SKM-1 treated with dmso at 0.1 percent for 144 hours (cell line): Measurements from ENCODE around the gene DENND1A.

Experiments used
- DNase-seq: peaks from one replicate; lab custom pipeline; 2025; ENCODE audit not compliant: unreplicated experiment; lab: John Stamatoyannopoulos, UW

Gene DENND1A

DNA sequence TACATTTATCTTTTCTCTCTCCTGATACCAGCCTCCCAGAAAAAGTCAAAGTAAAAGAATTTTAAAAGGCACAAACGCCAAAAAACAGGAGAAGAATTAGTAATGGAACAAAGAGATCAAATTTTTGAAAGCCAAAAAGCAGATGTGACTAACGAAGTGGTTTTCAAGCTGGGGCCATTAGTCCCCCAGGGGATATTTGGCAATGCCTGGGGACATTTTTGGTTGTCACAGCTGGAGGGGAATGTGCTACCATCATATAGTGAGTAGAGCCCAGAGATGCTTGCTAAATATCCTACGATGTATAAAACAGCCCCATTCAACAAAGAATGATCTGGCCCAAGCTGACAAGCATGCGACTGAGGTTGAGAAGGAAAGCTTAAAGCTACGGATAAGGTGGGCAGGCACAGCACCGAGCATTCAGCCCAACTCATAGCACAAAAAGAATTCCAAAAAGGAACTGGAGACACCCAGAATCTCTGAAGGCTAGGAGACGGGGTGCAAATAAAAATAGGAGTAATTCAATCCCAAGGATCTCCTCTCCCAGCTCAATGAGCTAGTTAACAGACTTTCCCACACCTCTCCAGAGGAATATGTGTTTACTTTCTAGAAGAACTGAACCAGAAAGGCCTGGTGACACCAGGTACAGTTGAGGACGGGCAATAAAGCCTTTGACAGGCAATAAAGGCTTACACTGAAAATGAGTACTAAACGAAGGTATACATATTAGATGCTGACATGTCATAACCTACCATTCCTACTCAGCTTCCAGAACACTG lies 269.0 kb downstream of the DENND1A start:
- no peak for DNase-seq

DNA sequence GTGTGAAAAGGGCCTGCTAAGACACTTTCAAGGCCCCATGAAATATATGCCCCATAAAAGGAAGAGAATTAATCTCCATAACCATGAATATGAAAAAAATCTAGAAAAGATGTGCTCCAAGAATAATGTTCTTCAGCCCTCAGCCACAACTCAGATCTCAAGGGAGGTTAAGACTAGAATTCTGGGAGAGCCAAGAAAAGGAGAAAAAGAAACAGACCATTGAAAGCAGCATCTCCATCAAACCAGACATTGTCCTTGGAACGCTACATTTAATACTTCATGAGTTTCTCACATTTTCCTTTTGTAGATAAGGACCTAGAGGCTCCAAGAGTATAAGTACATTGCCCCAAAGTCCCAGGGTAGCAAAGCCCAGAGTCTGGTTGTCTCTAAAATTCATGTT lies 270.6 kb downstream of the DENND1A start:
- DNase-seq, result no peak

DNA sequence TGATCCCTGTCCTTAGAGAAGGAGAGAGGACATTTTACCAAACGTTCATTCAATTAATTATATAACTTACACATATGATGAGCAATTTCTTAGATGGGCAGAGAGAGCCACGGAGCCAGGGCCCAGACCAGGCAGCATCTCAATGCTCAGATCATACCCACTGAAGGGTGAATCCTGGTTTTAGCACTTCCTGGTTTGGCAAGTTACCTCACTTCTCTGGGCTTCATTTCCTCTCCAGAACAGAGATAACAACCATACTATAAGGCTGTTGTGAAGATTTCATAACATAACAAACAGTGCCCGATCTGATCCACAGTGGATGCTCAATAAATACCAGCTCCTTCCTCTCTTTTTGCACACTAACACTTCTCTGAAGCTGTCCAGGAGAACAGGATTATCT lies 271.1 kb downstream of the DENND1A start:
- DNase-seq, result peak; percentile 51

DNA sequence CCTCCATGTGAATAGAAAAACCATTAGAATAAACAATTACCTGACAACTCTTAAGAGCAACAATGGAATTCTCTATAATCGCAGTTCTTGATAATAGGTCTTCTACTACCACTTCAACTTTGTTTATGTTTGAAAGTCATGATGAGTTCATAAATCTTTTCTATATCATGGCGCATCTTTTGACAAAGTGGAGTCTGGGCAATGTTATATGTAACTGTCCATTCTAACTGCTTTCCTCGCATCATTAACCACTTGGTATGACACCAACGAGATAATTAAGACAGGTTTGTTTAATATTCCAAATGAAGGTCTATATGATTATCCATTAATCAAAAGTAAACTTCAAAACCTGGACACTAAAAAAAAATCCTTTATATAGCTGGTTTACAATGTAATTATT lies 272.0 kb downstream of the DENND1A start:
- DNase-seq, result no peak

DNA sequence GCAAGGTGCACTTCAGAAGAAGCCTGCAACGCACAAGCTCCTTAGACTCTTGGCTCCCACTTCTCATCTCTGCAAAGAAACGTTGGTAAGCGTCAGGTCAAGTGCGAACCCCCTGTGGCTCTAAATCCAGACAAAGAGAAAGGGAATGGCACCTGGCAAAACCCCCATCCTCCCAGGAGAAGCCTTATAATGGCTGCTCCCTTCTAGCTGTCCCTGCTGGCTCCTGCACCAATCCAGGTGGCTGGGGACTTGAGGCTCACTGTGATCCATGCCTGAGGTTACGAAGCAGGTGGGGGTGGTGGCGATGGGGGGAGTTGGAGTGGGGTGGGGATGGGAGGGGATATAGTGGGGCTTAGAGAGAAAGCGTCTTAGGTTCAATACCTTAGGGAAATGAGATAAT lies 272.8 kb downstream of the DENND1A start:
- DNase-seq, result no peak

DNA sequence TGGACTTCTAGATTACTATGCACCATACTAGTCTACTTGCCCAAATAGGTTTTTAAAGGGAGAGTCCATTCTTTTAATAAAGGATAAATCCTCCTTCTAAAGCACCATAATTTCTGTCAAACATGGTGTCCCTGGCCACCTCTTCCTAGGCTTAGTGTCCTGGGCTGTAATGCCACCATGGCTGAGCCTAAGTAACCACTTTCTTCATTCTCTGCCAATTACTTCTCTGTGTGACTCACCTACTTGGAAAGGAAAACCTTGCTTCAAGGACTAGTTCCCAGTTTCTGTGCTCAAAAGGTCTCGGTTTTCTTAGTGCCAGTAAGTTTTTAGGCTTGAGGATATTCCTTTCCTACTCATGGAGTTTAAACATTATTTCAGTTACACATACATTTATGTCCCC lies 273.4 kb downstream of the DENND1A start:
- DNase-seq, result no peak

DNA sequence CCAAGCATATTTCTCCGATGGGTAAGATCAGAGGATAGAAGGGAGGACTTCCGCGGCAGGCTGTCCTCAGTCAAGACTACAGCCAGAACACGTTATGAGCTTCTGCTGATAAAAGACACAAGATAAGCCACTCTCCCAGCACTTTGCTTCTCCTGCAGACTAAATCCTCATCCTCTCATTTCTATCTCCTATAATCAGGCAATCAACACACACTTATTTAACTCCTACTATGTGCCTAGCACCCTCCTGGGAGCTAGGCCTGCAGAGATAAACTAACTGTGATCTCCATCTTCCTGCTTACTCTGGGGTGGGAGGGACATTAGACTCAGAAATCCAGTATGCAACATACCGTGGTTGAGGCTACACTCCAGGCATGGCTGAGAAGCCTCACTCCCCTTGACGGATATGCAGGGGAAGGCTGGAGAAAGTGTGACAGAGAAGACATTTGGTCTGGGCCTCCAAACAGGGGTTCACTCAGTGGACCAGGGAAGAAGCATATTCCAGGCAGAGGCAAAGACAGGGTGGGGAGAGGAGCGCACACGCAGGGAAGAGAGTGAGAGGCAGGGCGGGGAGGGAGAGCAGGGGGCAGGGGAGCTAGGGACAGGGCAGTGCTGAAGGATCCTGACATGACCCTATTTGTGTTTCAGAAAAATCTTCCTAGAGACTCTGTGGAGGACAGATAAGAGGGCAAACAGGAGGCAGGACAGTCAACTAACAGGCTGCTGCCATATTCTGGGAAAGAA lies 274.1 kb downstream of the DENND1A start:
- peak; percentile 38 for DNase-seq

DNA sequence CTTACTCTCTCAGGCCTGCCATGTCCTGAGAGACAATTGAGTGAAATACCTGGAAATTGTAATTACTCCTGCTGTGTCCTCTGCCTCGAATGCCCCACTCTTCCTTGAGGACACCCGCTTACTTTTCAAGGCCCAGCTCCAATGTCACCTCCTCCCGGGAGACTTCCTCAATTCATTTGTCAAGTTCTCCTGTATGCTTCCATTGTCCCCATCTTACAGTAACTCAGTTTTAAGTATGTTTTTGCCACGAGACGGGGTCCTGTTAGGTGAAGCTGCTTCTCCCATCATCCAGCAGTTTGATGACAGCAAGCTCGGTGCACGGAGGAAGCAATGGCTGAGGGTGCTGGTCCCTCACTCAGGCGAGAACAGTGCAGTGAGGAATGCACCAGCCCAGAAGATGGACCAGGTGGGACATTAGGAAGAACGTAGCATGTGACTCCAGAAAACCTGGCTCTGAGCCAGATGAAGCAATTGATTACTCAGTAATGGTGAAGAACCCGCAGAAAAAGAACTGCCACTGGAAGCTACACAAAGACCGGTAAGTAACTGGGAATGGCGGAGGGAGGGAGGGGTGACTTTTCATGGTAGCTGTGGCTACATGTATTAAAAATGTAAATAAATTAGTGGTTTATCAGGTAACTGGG lies 274.8 kb downstream of the DENND1A start:
- no peak for DNase-seq

DNA sequence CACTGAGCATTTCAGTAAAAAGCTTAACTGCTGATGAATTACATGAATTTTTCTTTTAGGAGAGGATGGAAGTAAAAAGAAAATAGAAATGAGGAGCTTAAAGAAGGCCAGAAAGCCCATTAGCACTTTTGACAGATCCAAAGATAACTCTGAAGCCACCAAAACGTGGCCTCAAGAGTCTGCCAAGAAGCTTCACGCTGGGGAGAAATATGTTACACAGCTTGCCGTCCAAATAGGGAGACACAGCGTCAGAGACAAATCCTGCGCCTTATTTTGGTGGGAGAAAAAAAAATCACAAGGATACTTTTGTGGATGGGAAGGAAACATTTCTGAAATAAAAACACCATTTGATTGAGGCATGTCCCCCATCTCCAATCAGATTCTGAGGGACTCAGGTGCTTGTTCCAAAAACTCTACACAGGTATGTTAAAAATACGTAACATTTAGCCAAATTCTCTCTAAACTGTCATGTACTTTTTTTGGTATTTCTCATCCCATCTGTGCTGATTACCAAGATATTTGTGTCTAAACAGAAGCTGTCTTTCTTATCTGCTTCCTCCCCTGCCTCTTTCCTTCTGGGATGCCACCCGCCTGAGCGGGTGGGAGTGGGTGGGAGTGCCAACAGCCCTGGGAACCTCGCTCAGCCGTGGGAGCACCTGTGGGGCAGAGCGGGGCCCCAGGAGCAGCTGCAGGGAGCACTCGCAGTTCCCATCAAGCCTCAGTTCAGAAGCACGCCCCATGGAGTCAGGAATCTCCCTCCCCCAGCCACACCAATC lies 275.5 kb downstream of the DENND1A start:
- no peak for DNase-seq

DNA sequence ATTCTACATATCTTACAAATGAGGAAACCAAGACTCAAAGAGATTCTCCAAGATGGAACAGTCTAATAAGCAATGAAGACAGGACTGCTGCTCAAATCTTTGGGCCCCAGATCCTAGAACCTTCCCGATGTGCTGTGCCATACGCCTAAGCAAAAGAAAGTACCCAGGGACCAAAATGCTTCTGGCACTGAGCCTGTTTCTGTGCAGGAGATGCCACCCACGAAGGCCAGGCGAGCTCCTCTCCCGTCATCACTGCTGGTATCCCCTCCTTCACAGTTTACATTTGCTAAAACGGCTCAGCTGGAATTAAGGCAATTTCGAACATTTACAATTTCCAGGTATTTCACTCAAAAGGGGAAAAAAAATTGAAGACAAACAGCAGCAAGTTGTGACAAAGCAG lies 277.5 kb downstream of the DENND1A start:
- no peak for DNase-seq

DNA sequence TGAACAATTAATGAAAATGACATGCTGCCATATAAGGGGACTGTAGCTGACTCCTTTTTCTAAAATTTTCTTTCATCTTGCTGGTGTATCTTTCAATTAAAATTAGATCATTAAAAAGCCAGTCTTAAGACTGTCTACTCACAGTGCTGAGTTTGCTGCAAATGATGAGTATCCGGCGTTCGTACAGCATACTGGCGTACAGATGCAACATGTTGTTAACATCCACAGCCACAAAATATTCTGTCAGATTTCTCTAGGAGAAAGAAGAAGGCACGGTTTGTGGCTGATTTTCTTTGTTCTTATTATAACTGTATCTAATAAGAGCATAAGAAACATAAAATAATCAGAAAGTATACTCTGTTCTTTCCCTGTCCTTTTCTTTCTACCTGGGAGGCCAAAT lies 278.1 kb downstream of the DENND1A start:
- DNase-seq, result no peak

DNA sequence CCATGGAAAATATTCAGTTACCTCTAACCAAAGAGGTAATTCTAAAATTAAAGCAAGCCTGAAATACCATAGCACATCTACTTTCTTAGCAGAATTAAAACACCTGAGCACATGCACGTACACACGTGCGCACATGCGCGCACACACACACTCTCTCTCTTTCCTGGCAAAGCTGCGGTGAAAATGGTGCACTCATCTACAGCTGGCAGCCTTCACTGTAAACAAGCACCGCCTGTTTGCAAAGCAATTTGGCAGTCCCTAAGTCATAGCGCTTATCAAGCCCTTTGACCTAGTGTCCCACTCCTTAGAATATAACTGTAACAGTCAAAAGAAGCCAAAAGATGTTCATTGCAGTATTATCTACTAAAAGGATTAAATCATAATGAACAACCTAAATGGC lies 278.7 kb downstream of the DENND1A start:
- no peak for DNase-seq

DNA sequence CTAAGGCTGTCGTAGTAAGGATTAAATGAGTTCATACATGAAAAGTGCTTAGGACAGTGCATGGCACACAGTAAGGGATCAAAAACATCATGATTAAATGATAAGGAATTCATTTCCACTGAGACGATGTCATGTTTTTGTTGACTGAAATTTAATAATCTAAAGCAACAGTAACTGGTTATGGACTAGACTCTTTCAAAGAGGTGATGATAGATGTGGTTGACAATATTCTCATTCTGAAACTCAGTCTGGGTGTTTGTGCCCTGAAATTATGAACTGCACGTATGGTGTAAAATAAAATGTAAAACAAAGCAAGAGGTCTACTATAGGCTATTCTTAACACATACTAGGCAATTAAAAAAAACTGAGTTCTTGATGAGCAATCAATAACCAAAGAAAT lies 280.0 kb downstream of the DENND1A start:
- no peak for DNase-seq

DNA sequence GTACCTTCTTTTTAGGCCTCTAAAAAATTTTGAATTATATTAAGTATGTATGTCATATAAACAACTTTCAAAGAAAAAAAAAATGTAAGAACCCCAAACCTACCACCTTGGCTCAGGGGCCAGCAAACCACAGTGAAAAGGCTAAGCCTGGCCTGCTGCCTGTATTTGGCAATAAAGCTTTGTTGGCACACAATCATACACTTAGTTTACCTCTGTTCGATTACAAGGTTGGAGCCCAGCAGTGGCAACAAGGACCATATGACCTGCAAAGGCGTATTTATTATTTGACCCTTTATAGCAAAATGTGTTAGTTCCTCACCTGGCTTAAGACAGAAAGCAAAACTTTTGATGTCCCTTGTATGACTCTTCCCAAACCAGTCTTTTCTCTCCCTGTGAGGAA lies 282.8 kb downstream of the DENND1A start:
- DNase-seq, result no peak

DNA sequence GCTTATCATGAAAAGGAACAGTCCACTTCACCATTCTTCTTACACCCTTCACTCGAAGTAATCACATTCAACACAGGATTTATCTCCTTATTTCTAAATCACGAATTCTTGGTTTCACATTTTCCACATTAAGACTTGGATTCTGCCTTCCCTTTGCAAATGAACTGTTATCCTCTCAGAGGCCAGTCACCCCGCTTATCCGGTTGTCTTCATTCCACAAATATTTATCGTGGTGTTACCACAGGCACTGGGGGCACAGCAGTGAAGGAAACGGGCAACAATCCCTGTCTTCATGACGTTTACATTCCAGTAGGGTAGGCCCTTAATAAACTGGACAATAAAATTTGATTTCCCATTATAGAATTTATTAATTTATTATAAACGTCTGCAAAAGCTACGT lies 284.2 kb downstream of the DENND1A start:
- DNase-seq, result no peak

DNA sequence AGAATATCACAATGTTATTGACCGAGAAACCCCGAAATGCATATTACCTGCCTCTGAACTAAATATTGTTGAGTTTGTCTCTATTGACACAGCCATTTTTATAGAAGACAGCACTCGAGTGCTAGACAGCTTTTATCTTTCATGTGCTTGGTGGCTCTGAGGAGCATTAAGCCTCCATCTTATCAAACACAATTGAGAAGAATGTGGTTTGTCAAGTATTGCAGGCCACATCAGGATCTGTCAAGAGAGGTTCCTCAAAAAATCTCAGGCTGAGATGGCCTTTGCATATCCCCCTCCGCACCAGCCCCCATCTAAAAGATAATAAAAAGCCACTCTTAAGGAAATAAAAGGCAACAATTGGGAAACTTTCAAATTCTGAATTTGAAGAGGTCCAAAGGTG lies 284.8 kb downstream of the DENND1A start:
- no peak for DNase-seq

DNA sequence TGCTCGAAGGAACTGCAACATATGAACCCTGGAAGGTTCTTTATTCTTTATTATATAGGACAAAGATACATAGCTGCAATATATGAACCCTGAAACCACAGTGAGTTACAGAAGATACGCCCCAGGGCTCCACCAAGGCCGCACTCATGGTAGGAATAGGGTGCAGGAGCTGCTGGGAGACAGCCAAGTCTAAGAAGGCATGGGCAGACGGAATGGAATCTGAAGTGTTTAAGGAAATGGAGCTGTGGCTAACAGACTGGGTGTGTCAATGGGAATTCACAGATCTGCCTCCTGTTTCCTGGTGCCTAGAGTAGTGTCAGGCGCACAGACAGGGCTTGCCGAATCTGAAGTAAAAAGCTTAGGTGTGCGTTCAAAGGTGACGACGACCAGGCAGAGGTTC lies 286.4 kb downstream of the DENND1A start:
- DNase-seq, result no peak

DNA sequence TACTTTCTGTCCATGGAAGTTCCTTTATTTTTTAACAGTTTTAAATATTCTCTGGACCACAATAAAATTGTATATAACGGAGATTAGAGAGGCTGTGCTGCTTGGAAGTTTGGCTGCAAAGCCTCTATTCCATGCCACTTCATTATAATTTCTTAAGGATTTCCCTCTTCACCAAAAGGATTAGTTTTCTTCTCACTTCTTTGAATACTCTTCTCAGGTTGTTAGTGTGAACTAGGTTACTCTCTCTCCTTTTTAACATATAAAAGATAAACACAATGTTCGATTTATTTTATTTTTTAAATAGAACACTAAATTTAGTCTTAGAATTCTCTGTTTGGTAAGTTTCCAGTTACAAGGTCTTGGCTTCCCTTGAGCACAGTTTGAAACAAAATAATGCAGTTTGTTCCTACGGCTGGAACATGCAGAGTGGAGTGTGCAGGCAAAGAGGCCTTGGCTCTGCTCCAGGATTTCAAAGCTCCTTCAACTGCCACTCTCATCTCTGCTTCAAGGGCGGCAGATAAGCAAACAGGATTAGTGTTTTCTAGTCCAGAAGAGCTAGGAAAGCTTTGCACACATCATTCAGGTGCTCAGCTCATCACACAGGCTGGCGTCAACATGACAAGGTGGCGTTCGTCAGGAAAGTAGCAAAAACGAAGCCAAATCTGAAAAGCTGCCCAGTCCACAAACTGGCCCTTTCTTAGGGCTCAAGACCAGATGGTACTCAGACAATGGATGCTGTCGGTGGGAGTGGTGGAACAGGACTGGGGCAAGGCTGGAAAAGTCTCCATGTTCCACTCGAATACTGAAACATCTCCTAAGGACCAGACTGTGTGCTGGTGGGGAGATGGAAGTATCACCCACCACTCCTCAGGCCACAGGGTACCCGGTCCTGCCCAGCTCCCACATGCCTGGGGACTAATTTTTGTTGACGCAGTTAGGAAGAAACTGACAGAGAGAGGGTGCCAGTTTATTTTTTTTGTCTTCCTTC lies 287.3 kb downstream of the DENND1A start:
- DNase-seq, result no peak

DNA sequence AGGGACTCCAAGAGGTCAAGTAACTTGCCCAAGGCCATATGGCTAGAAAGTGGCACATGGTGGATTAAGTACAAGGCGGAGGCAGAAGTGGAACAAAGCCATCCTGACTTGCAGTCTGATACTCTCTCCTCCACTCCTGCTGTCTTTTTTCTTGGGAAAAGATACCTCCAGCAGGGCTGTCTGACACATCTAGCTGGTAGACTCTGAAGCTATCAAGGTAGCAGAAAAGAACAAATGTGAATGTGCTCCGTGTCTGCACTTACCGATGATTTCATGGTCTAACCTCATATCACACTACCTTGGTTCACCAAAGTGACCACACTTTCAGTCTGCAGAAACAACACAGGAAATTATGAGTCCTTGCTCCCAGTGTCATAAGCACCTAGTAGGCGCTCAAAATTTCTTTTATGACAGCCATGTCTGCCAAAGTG lies 289.1 kb downstream of the DENND1A start:
- DNase-seq, result no peak

DNA sequence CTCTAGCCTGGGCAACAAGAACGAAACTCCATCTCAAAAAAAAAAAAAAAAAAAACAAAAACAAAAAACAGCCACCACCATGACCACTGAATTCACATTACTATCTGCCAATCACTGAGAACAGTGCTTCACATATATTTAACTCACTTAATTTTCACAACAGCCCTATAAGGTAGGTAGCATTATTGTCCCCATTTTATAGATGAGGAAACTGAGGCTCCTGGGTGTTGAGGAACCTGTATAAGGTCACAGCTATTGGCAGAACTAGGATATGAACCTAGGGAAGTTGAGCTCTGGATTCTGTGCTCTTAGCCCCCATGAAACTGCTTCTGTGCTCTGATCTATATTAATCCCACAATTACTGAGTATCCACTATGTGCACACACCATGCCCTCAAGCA lies 290.2 kb downstream of the DENND1A start:
- no peak for DNase-seq
